ENCODE measurements around the gene HCN2. TPM values are rescaled to one million over a fixed set of nuclear protein-coding genes. Genes with fewer than 3 reads are reported as not detected.

Gene HCN2
- total RNA-seq, 2 donors from 2014 or later, result 0.15 to 0.75 TPM

- Histone ChIP-seq H3K27ac (ENCODE audit: low read depth, low read length) (no peak overlapping the region), H3K4me3 (ENCODE audit: low read length) (no peak overlapping the region), H3K36me3 (ENCODE audit: control insufficient read depth, insufficient read depth, low read length) (no peaks in the 10 kb centered on the region), H3K27me3 (ENCODE audit: control insufficient read depth, insufficient read depth, low read length, poor library complexity, severe bottlenecking) (peaks cover 58% of the 10 kb centered on the region), H3K9ac (ENCODE audit: extremely low read depth, low read length, poor library complexity, severe bottlenecking) (no peak overlapping the region), H3K4me1 (ENCODE audit: control insufficient read depth, insufficient read depth, low read length) (no peaks in the 10 kb centered on the region), H3K9me3 (ENCODE audit: control insufficient read depth, low read length) (no peaks in the 10 kb centered on the region)
- Mint-ChIP-seq H3K4me1 (no peaks in the 10 kb centered on the region), H3K9me3 (no peaks in the 10 kb centered on the region), H3K4me3 (no peak overlapping the region), H3K27ac (no peak overlapping the region), H3K27me3 (ENCODE audit: insufficient read depth) (peaks cover 50% of the 10 kb centered on the region), H3K36me3 (ENCODE audit: low read depth) (no peaks in the 10 kb centered on the region)
- DNase-seq, result no peak
- WGBS, 2 experiments (ENCODE audit: insufficient coverage in 1 of 2, insufficient read length in 1 of 2), result 84 to 93% methylated on average over 10 to 19 of the region's 19 CpGs
- TF ChIP-seq, protein P1, sequence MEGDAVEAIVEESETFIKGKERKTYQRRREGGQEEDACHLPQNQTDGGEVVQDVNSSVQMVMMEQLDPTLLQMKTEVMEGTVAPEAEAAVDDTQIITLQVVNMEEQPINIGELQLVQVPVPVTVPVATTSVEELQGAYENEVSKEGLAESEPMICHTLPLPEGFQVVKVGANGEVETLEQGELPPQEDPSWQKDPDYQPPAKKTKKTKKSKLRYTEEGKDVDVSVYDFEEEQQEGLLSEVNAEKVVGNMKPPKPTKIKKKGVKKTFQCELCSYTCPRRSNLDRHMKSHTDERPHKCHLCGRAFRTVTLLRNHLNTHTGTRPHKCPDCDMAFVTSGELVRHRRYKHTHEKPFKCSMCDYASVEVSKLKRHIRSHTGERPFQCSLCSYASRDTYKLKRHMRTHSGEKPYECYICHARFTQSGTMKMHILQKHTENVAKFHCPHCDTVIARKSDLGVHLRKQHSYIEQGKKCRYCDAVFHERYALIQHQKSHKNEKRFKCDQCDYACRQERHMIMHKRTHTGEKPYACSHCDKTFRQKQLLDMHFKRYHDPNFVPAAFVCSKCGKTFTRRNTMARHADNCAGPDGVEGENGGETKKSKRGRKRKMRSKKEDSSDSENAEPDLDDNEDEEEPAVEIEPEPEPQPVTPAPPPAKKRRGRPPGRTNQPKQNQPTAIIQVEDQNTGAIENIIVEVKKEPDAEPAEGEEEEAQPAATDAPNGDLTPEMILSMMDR (conservative IDR thresholded peaks at IDR 0.05), result no peak
Observed at GRCh38 chr19:592101-592500, 2.4 kb downstream of the HCN2 start.

DNA sequence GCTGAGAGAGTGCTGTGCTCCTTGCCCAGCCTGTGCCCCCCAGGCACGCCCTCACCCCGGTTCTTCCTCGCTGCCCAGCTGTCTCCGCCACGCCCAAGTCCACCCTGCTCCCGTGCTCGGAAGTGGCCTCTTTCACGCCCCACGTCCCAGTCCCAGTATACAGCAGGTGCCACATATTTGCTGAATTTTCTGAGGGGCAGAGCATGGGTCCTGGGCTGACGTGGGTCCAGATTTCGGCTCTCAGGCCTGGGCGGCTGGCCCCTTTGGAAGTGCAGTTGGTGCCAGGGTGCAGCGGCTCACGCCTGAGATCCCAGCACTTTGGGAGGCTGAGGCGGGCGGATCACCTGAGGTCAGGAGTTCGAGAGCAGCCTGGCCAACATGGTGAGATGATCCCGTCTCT lies 3.4 kb downstream of the HCN2 start:
- Histone ChIP-seq H3K4me3 (ENCODE audit: low read length) (no peak overlapping the region), H3K9me3 (ENCODE audit: control insufficient read depth, low read length) (no peaks in the 10 kb centered on the region), H3K27me3 (ENCODE audit: control insufficient read depth, insufficient read depth, low read length, poor library complexity, severe bottlenecking) (peaks cover 58% of the 10 kb centered on the region), H3K9ac (ENCODE audit: extremely low read depth, low read length, poor library complexity, severe bottlenecking) (no peak overlapping the region), H3K36me3 (ENCODE audit: control insufficient read depth, insufficient read depth, low read length) (no peaks in the 10 kb centered on the region), H3K27ac (ENCODE audit: low read depth, low read length) (no peak overlapping the region), H3K4me1 (ENCODE audit: control insufficient read depth, insufficient read depth, low read length) (no peaks in the 10 kb centered on the region)
- TF ChIP-seq, protein P1 (conservative IDR thresholded peaks at IDR 0.05), result no peak
- WGBS, 2 experiments (ENCODE audit: insufficient coverage in 1 of 2, insufficient read length in 1 of 2), result 93 to 95% methylated on average over 16 to 18 of the region's 18 CpGs
- no peak for DNase-seq
- Mint-ChIP-seq H3K27ac (no peak overlapping the region), H3K27me3 (ENCODE audit: insufficient read depth) (peaks cover 46% of the 10 kb centered on the region), H3K36me3 (ENCODE audit: low read depth) (no peaks in the 10 kb centered on the region), H3K4me3 (no peak overlapping the region), H3K9me3 (no peaks in the 10 kb centered on the region), H3K4me1 (no peaks in the 10 kb centered on the region)

DNA sequence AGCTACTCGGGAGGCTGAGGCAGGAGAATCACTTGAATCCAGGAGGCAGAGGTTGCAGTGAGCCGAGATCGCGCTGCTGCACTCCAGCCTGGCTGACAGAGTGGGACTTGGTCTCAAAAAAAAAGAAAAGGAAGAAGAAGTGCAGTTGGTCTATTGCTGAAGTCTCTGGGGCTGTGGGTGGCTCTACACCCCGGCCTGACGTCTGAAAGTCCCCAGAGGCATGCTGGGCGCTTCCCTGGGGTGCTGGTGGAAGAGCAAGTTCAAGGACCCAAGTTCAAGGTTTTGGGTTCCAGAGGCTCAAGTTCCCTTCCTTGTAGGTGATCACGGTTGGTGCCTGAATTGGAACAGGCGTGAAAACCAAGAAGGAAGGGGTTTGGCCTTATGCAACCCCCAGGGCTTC lies 3.8 kb downstream of the HCN2 start:
- WGBS, 2 experiments (ENCODE audit: insufficient coverage in 1 of 2, insufficient read length in 1 of 2), result 77 to 86% methylated on average over 9 of the region's 9 CpGs
- H3K9me3 ChIP-seq (ENCODE audit: control insufficient read depth, low read length), result no peaks in the 10 kb centered on the region
- no peaks in the 10 kb centered on the region for H3K9me3 Mint-ChIP-seq
- H3K4me1 ChIP-seq (ENCODE audit: control insufficient read depth, insufficient read depth, low read length), result no peaks in the 10 kb centered on the region
- no peak overlapping the region for H3K27ac Mint-ChIP-seq
- H3K27ac ChIP-seq (ENCODE audit: low read depth, low read length), result no peak overlapping the region
- TF ChIP-seq, protein P1 (conservative IDR thresholded peaks at IDR 0.05), result no peak
- no peak overlapping the region for H3K4me3 ChIP-seq (ENCODE audit: low read length)
- H3K36me3 ChIP-seq (ENCODE audit: control insufficient read depth, insufficient read depth, low read length), result no peaks in the 10 kb centered on the region
- H3K4me3 Mint-ChIP-seq, result no peak overlapping the region
- no peaks in the 10 kb centered on the region for H3K36me3 Mint-ChIP-seq (ENCODE audit: low read depth)
- H3K4me1 Mint-ChIP-seq, result no peaks in the 10 kb centered on the region
- DNase-seq, result no peak
- H3K27me3 Mint-ChIP-seq (ENCODE audit: insufficient read depth), result peaks cover 43% of the 10 kb centered on the region
- H3K27me3 ChIP-seq (ENCODE audit: control insufficient read depth, insufficient read depth, low read length, poor library complexity, severe bottlenecking), result peaks cover 53% of the 10 kb centered on the region
- no peak overlapping the region for H3K9ac ChIP-seq (ENCODE audit: extremely low read depth, low read length, poor library complexity, severe bottlenecking)
